ENCODE results near the gene FOXP4. TPM values are rescaled to one million over a fixed set of nuclear protein-coding genes. Genes with fewer than 3 reads are reported as not detected.

FOXP4 gene
- total and polyA plus RNA-seq, 4 donors, result 9.1 to 36.2 (median 21.5) TPM

DNA sequence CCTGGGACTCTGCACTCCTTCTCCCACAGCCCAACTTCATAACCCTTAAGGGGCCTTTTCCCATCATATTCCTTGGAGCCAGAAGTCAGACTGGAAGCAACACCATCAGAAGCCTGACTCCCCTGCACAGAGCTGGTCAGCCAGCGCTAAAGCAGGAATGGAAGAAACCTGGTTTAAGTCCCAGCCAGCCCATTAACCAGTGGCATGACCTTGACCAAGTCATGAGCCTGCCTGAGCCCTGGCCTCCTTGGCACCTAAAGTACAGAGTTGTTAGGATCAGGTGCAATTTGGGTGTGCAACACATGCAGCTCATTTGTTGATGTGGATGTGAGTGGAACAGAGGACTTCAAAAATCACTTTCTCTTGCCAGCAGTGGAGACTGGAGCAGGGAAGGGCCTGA is 20.8 kb downstream of the FOXP4 start:
- H3K36me3 ChIP-seq (ENCODE audit: control insufficient read depth in 1 of 2, insufficient read depth in 2 of 2, low read length in 1 of 2), result peaks cover 0 to 8% of the 10 kb centered on the region in 2 donors
- no peak for DNase-seq
- 95 to 100% methylated on average over 1 of the region's 1 CpG for WGBS, 2 donors
- no peak overlapping the region for H3K4me3 ChIP-seq (ENCODE audit: low read length in 2 of 2)
- no peak for ATAC-seq (ENCODE audit: low FRiP score)
- H3K4me1 ChIP-seq (ENCODE audit: control insufficient read depth in 1 of 2, insufficient read depth in 2 of 2, low read length in 2 of 2), result no peaks in the 10 kb centered on the region
- no peaks in the 10 kb centered on the region for H3K27me3 ChIP-seq (ENCODE audit: control insufficient read depth in 1 of 2, insufficient read depth in 2 of 2, low read length in 1 of 2)
- no peaks in the 10 kb centered on the region for H3K9me3 ChIP-seq (ENCODE audit: control insufficient read depth, low read length)
- H3K27ac ChIP-seq (ENCODE audit: low read depth in 1 of 2, low read length in 2 of 2), result no peak overlapping the region
- intact Hi-C loops (cut with DNase I), result no loop called here

DNA sequence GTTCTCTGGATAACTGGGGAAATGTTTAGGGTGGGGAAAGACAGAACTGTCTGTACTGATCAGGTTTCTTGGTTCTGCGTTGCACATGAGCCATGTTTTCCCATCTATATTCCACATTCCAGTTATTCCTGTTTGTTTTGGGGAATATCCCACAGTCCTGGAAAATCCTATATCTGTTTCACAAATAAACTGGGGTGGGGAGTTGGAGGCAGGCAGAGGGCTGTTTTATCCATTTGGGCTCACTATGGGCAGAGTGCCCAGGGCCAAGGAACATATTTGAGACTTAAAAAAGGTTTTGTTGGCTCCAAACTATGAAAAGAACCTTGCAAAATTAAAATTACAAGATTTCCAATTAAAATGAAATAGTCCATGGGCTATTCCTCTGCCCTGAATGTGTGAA is 21.5 kb downstream of the FOXP4 start:
- Histone ChIP-seq H3K4me3 (ENCODE audit: low read length in 2 of 2) (no peak overlapping the region), H3K4me1 (ENCODE audit: control insufficient read depth in 1 of 2, insufficient read depth in 2 of 2, low read length in 2 of 2) (no peaks in the 10 kb centered on the region), H3K27me3 (ENCODE audit: control insufficient read depth in 1 of 2, insufficient read depth in 2 of 2, low read length in 1 of 2) (no peaks in the 10 kb centered on the region), H3K9me3 (ENCODE audit: control insufficient read depth, low read length) (no peaks in the 10 kb centered on the region), H3K27ac (ENCODE audit: low read depth in 1 of 2, low read length in 2 of 2) (no peak overlapping the region), H3K36me3 (ENCODE audit: control insufficient read depth in 1 of 2, insufficient read depth in 2 of 2, low read length in 1 of 2) (peaks cover 0 to 8% of the 10 kb centered on the region in 2 donors)
- intact Hi-C loops (cut with DNase I), result no loop called here
- no peak for ATAC-seq (ENCODE audit: low FRiP score)
- DNase-seq, result no peak
- WGBS, 2 donors, result 14 to 19% methylated on average over 1 of the region's 1 CpG

GRCh38 chr6:41568202-41568584 is 22.0 kb downstream of the FOXP4 start:
- ATAC-seq (ENCODE audit: low FRiP score), result no peak
- 91 to 96% methylated on average over 6 of the region's 6 CpGs for WGBS, 2 donors
- H3K27ac ChIP-seq (ENCODE audit: low read depth in 1 of 2, low read length in 2 of 2), result no peak overlapping the region
- intact Hi-C loops (cut with DNase I), result no loop called here
- no peaks in the 10 kb centered on the region for H3K27me3 ChIP-seq (ENCODE audit: control insufficient read depth in 1 of 2, insufficient read depth in 2 of 2, low read length in 1 of 2)
- DNase-seq, result no peak
- H3K36me3 ChIP-seq (ENCODE audit: control insufficient read depth in 1 of 2, insufficient read depth in 2 of 2, low read length in 1 of 2), result peaks cover 0 to 8% of the 10 kb centered on the region in 2 donors
- no peaks in the 10 kb centered on the region for H3K9me3 ChIP-seq (ENCODE audit: control insufficient read depth, low read length)
- no peak overlapping the region for H3K4me3 ChIP-seq (ENCODE audit: low read length in 2 of 2)
- H3K4me1 ChIP-seq (ENCODE audit: control insufficient read depth in 1 of 2, insufficient read depth in 2 of 2, low read length in 2 of 2), result no peaks in the 10 kb centered on the region

- H3K27ac ChIP-seq (ENCODE audit: low read depth in 1 of 2, low read length in 2 of 2), result no peak overlapping the region
- WGBS, 2 donors, result 74 to 81% methylated on average over 13 of the region's 13 CpGs
These were observed 22.6 kb downstream of the FOXP4 start for GRCh38 chr6:41568585-41569384.

GRCh38 chr6:41570259-41570615 is 24.1 kb downstream of the FOXP4 start:
- no peaks in the 10 kb centered on the region for H3K9me3 ChIP-seq (ENCODE audit: control insufficient read depth, low read length)
- no peak overlapping the region for H3K27ac ChIP-seq (ENCODE audit: low read depth in 1 of 2, low read length in 2 of 2)
- peaks cover 0 to 8% of the 10 kb centered on the region in 2 donors for H3K36me3 ChIP-seq (ENCODE audit: control insufficient read depth in 1 of 2, insufficient read depth in 2 of 2, low read length in 1 of 2)
- WGBS, 2 donors, result 85 to 91% methylated on average over 5 of the region's 5 CpGs
- ATAC-seq (ENCODE audit: low FRiP score) (no peak), DNase-seq (no peak)
- intact Hi-C loops (cut with DNase I), result no loop called here
- H3K27me3 ChIP-seq (ENCODE audit: control insufficient read depth in 1 of 2, insufficient read depth in 2 of 2, low read length in 1 of 2), result no peaks in the 10 kb centered on the region
- H3K4me3 ChIP-seq (ENCODE audit: low read length in 2 of 2), result no peak overlapping the region
- H3K4me1 ChIP-seq (ENCODE audit: control insufficient read depth in 1 of 2, insufficient read depth in 2 of 2, low read length in 2 of 2), result no peaks in the 10 kb centered on the region

More at GRCh38 chr6:41568585-41569384, 22.6 kb downstream of the FOXP4 start:
- intact Hi-C loops (cut with DNase I), result no loop called here
- no peak for ATAC-seq (ENCODE audit: low FRiP score)
- Histone ChIP-seq H3K4me1 (ENCODE audit: control insufficient read depth in 1 of 2, insufficient read depth in 2 of 2, low read length in 2 of 2) (no peaks in the 10 kb centered on the region), H3K4me3 (ENCODE audit: low read length in 2 of 2) (no peak overlapping the region), H3K9me3 (ENCODE audit: control insufficient read depth, low read length) (no peaks in the 10 kb centered on the region), H3K36me3 (ENCODE audit: control insufficient read depth in 1 of 2, insufficient read depth in 2 of 2, low read length in 1 of 2) (peaks cover 0 to 8% of the 10 kb centered on the region in 2 donors), H3K27me3 (ENCODE audit: control insufficient read depth in 1 of 2, insufficient read depth in 2 of 2, low read length in 1 of 2) (no peaks in the 10 kb centered on the region)
- DNase-seq, result no peak

- Histone ChIP-seq H3K36me3 (ENCODE audit: control insufficient read depth in 1 of 2, insufficient read depth in 2 of 2, low read length in 1 of 2) (peaks cover 0 to 4% of the 10 kb centered on the region in 2 donors), H3K9me3 (ENCODE audit: control insufficient read depth, low read length) (no peaks in the 10 kb centered on the region), H3K4me3 (ENCODE audit: low read length in 2 of 2) (no peak overlapping the region), H3K4me1 (ENCODE audit: control insufficient read depth in 1 of 2, insufficient read depth in 2 of 2, low read length in 2 of 2) (no peaks in the 10 kb centered on the region), H3K27ac (ENCODE audit: low read depth in 1 of 2, low read length in 2 of 2) (no peak overlapping the region), H3K27me3 (ENCODE audit: control insufficient read depth in 1 of 2, insufficient read depth in 2 of 2, low read length in 1 of 2) (no peaks in the 10 kb centered on the region)
- intact Hi-C loops (cut with DNase I), result no loop called here
- ATAC-seq (ENCODE audit: low FRiP score) (no peak), DNase-seq (no peak)
- WGBS, 2 donors, result 66 to 71% methylated on average over 15 of the region's 15 CpGs
These were observed 25.0 kb downstream of the FOXP4 start for GRCh38 chr6:41571021-41571780.

GRCh38 chr6:41572613-41573012 is 26.4 kb downstream of the FOXP4 start:
- H3K27ac ChIP-seq (ENCODE audit: low read depth in 1 of 2, low read length in 2 of 2), result no peak overlapping the region
- 19 to 21% methylated on average over 2 of the region's 2 CpGs for WGBS, 2 donors
- no peaks in the 10 kb centered on the region for H3K36me3 ChIP-seq (ENCODE audit: control insufficient read depth in 1 of 2, insufficient read depth in 2 of 2, low read length in 1 of 2)
- no peaks in the 10 kb centered on the region for H3K27me3 ChIP-seq (ENCODE audit: control insufficient read depth in 1 of 2, insufficient read depth in 2 of 2, low read length in 1 of 2)
- intact Hi-C loops (cut with DNase I), result no loop called here
- ATAC-seq (ENCODE audit: low FRiP score) (no peak), DNase-seq (no peak)
- no peak overlapping the region for H3K4me3 ChIP-seq (ENCODE audit: low read length in 2 of 2)
- H3K4me1 ChIP-seq (ENCODE audit: control insufficient read depth in 1 of 2, insufficient read depth in 2 of 2, low read length in 2 of 2), result no peaks in the 10 kb centered on the region
- no peaks in the 10 kb centered on the region for H3K9me3 ChIP-seq (ENCODE audit: control insufficient read depth, low read length)

DNA sequence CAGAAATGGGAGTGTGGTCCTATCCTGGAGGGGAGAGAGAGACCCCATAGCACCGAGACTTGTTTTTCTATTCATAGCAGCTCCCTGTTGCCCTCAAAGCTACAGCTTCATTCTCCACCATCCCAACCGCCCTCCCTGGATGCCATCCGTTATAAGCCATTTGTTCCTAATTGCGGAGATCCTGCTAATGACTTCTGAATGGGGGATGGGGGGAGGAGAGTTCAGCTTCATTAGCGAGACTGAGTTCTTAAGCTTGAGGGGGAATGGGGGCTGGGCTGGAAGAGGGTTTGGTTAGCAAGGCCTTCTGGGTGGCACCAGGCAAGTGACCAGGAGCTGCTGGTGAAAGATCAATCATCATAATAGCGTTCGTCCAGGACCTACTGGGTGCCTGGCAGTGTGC is 27.1 kb downstream of the FOXP4 start:
- Histone ChIP-seq H3K36me3 (ENCODE audit: control insufficient read depth in 1 of 2, insufficient read depth in 2 of 2, low read length in 1 of 2) (no peaks in the 10 kb centered on the region), H3K4me3 (ENCODE audit: low read length in 2 of 2) (no peak overlapping the region), H3K4me1 (ENCODE audit: control insufficient read depth in 1 of 2, insufficient read depth in 2 of 2, low read length in 2 of 2) (no peaks in the 10 kb centered on the region), H3K27me3 (ENCODE audit: control insufficient read depth in 1 of 2, insufficient read depth in 2 of 2, low read length in 1 of 2) (no peaks in the 10 kb centered on the region), H3K27ac (ENCODE audit: low read depth in 1 of 2, low read length in 2 of 2) (no peak overlapping the region), H3K9me3 (ENCODE audit: control insufficient read depth, low read length) (no peaks in the 10 kb centered on the region)
- ATAC-seq (ENCODE audit: low FRiP score) (no peak), DNase-seq (no peak)
- 92 to 94% methylated on average over 7 of the region's 7 CpGs for WGBS, 2 donors
- intact Hi-C loops (cut with DNase I), result no loop called here

DNA sequence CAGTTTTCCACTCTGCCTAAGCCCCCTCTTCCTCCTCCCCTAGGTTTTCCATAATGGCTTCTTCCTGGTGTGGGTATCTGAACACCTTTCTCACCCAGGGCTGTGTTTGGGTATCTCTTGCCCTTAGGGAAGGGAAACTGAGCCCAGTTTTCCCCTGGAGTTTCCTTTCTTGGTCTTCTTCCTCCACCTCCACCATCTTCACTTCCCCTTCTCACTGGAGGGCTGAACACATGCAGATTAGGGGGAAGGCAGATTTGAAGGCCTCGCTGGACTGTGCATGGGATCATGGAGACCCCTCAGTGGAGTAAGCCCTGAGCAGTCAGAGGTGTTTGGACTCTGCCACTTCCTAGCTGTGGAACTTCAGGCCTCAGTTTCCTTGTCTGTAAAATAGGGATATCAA is 27.8 kb downstream of the FOXP4 start:
- H3K4me1 ChIP-seq (ENCODE audit: control insufficient read depth in 1 of 2, insufficient read depth in 2 of 2, low read length in 2 of 2), result no peaks in the 10 kb centered on the region
- H3K4me3 ChIP-seq (ENCODE audit: low read length in 2 of 2), result no peak overlapping the region
- H3K36me3 ChIP-seq (ENCODE audit: control insufficient read depth in 1 of 2, insufficient read depth in 2 of 2, low read length in 1 of 2), result no peaks in the 10 kb centered on the region
- DNase-seq (no peak), ATAC-seq (ENCODE audit: low FRiP score) (no peak)
- no peaks in the 10 kb centered on the region for H3K27me3 ChIP-seq (ENCODE audit: control insufficient read depth in 1 of 2, insufficient read depth in 2 of 2, low read length in 1 of 2)
- WGBS, 2 donors, result 88 to 95% methylated on average over 1 of the region's 1 CpG
- no peaks in the 10 kb centered on the region for H3K9me3 ChIP-seq (ENCODE audit: control insufficient read depth, low read length)
- no peak overlapping the region for H3K27ac ChIP-seq (ENCODE audit: low read depth in 1 of 2, low read length in 2 of 2)
- intact Hi-C loops (cut with DNase I), result no loop called here
